Measurements from ENCODE around the gene ABHD6.

GRCh38 chr3:58291671-58292338 lies 54.2 kb downstream of the ABHD6 start:
- TF ChIP-seq POLR2AphosphoS5 (IDR thresholded peaks at IDR 0.05), result no peak
- no peak for TF ChIP-seq CTCF (IDR thresholded peaks at IDR 0.05)
- TF ChIP-seq EP300 (IDR thresholded peaks at IDR 0.05), result no peak
- no peak for TF ChIP-seq POLR2A (IDR thresholded peaks at IDR 0.05)
